GM18520 (cell line): ENCODE measurements around the gene MPG.
"Not testable (repeated sequence)": the region's sequence is repeated elsewhere in the genome, so short reads cannot be mapped to it uniquely, and the experiment has no call there.

ENCODE experiments used
- ATAC-seq: cut with Tn5 transposase; IDR thresholded peaks from one replicate; pipeline ENCODE4 v1.9.1; 2021; ENCODE audit not compliant: unreplicated experiment

Gene MPG

GRCh38 chr16:106623-107324 is 28.7 kb downstream of the MPG start:
- no peak for ATAC-seq

- no peak for ATAC-seq
These were observed 34.3 kb downstream of the MPG start for GRCh38 chr16:112153-112840.

- ATAC-seq = no peak
These were observed 36.3 kb downstream of the MPG start for GRCh38 chr16:114327-114726.

- no peak for ATAC-seq
These were observed 38.0 kb downstream of the MPG start for GRCh38 chr16:116015-116414.

GRCh38 chr16:117379-118365 is 39.6 kb downstream of the MPG start:
- no peak for ATAC-seq

- ATAC-seq = no peak
These were observed 40.8 kb downstream of the MPG start for GRCh38 chr16:118857-119256.

GRCh38 chr16:119295-119694 is 41.3 kb downstream of the MPG start:
- no peak for ATAC-seq

- ATAC-seq = no peak
These were observed 41.9 kb downstream of the MPG start for GRCh38 chr16:119835-120491.

- no peak for ATAC-seq
These were observed 42.7 kb downstream of the MPG start for GRCh38 chr16:120756-121155.

- no peak for ATAC-seq
These were observed 44.3 kb downstream of the MPG start for GRCh38 chr16:122361-122760.

GRCh38 chr16:123558-124350 is 45.7 kb downstream of the MPG start:
- not testable (repeated sequence) for ATAC-seq

- no peak for ATAC-seq
These were observed 47.0 kb downstream of the MPG start for GRCh38 chr16:125011-125410.

GRCh38 chr16:129075-129474 is 51.0 kb downstream of the MPG start:
- ATAC-seq = no peak

- no peak for ATAC-seq
These were observed 52.6 kb downstream of the MPG start for GRCh38 chr16:130533-131173.

- no peak for ATAC-seq
These were observed 54.1 kb downstream of the MPG start for GRCh38 chr16:132120-132519.

- ATAC-seq = no peak
These were observed 55.7 kb downstream of the MPG start for GRCh38 chr16:133716-134115.
